Stimulated activated CD4-positive, alpha-beta T cell treated with anti-CD3 and anti-CD28 coated beads, Interleukin-15, amount 100 ng/mL, for 24 hours (primary cell): Measurements from ENCODE around the gene SIGLEC8.
"Not testable (repeated sequence)": the region's sequence is repeated elsewhere in the genome, so short reads cannot be mapped to it uniquely, and the experiment has no call there.

Experiments used
- DNase-seq: peaks from one replicate; pipeline ENCODE4 v3.0.0-alpha.2; 2020

Gene SIGLEC8

GRCh38 chr19:51441410-51442390, 16.6 kb downstream of the SIGLEC8 start:
- DNase-seq: peak; percentile 92

- peak; percentile 78 for DNase-seq
Measured at GRCh38 chr19:51440846-51441409, 17.3 kb downstream of the SIGLEC8 start.

GRCh38 chr19:51440052-51440451, 18.2 kb downstream of the SIGLEC8 start:
- DNase-seq: no peak

GRCh38 chr19:51439021-51439465, 19.2 kb downstream of the SIGLEC8 start:
- peak; percentile 37 for DNase-seq

GRCh38 chr19:51434456-51434855, 23.8 kb downstream of the SIGLEC8 start:
- no peak for DNase-seq

- no peak for DNase-seq
Measured at GRCh38 chr19:51433043-51433442, 25.2 kb downstream of the SIGLEC8 start.

GRCh38 chr19:51431124-51431523, 27.1 kb downstream of the SIGLEC8 start:
- no peak for DNase-seq

GRCh38 chr19:51430221-51430620, 28.0 kb downstream of the SIGLEC8 start:
- DNase-seq: no peak

GRCh38 chr19:51427201-51427600, 31.1 kb downstream of the SIGLEC8 start:
- no peak for DNase-seq

GRCh38 chr19:51422053-51422448, 36.2 kb downstream of the SIGLEC8 start:
- peak; percentile 93 for DNase-seq

- DNase-seq: peak; percentile 33
Measured at GRCh38 chr19:51421229-51422052, 36.8 kb downstream of the SIGLEC8 start.

GRCh38 chr19:51420511-51420910, 37.7 kb downstream of the SIGLEC8 start:
- DNase-seq: not testable (repeated sequence)

GRCh38 chr19:51418707-51419106, 39.5 kb downstream of the SIGLEC8 start:
- DNase-seq: no peak

- no peak for DNase-seq
Measured at GRCh38 chr19:51417810-51418157, 40.5 kb downstream of the SIGLEC8 start.

- DNase-seq: peak; percentile 72
Measured at GRCh38 chr19:51417107-51417809, 41.0 kb downstream of the SIGLEC8 start, which contains the start of gene SIGLEC10. SIGLEC10 (minus strand) TSS chr19:51417642; CDS start chr19:51417581, 61 bp downstream.

GRCh38 chr19:51416422-51416821, 41.8 kb downstream of the SIGLEC8 start:
- DNase-seq: not testable (repeated sequence)

GRCh38 chr19:51415187-51415586, 43.1 kb downstream of the SIGLEC8 start:
- DNase-seq: no peak

GRCh38 chr19:51410950-51411748, 47.1 kb downstream of the SIGLEC8 start:
- no peak for DNase-seq

GRCh38 chr19:51407511-51408131, 50.6 kb downstream of the SIGLEC8 start:
- DNase-seq: peak; percentile 34

- DNase-seq: no peak
Measured at GRCh38 chr19:51402117-51402516, 56.1 kb downstream of the SIGLEC8 start.
